ENCODE measurements around the gene PAFAH2.
"Not testable (repeated sequence)": the region's sequence is repeated elsewhere in the genome, so short reads cannot be mapped to it uniquely, and the experiment has no call there.

The PAFAH2 gene

DNA sequence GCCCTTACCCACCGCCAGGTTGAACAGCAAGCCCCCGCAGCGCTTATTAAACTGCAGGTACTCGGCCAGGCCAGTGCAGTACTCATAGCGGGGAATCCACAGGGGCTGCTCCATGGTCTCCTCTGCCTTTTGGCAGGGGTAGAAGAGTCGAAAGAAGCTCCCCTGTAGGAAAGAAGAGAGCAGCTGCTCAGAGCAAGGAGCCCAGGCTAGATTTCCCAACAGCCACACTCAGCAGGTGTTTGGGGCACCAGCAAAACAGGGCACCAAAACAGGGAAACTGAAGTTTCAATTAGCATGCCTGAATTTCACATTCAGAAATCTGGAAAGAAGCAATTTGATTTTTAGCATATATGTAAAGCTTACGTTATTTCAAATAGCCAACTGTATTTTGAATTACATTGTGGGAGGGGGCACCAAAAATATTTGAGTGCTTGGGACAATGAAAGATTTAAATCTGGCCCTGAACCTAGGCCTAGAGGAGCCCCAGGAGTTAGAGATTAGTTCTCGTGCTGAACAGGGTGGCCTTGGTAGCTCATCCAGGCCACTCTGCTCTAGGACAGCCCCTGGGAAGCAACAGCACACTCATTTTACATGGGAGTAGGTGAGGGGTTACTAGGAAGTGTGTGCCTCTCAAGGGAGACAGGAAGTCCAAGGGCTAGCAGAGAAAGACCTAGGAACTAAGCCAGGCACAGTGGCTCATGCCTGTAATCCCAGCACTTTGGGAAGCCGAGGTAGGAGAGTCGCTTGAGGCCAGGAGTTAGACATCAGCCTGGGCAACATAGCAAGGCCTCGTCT lies 8.2 kb downstream of the PAFAH2 start:
- no peaks in the 10 kb centered on the region for H3K9me3 Mint-ChIP-seq
- H3K36me3 Mint-ChIP-seq (ENCODE audit: low read depth): peaks cover 22% of the 10 kb centered on the region
- H3K4me3 Mint-ChIP-seq: peak overlapping the region; percentile 82
- peak overlapping the region; percentile 76 for H3K27ac Mint-ChIP-seq
- peaks cover 54% of the 10 kb centered on the region for H3K4me1 Mint-ChIP-seq (ENCODE audit: low read depth)
- H3K27me3 Mint-ChIP-seq: no peaks in the 10 kb centered on the region

DNA sequence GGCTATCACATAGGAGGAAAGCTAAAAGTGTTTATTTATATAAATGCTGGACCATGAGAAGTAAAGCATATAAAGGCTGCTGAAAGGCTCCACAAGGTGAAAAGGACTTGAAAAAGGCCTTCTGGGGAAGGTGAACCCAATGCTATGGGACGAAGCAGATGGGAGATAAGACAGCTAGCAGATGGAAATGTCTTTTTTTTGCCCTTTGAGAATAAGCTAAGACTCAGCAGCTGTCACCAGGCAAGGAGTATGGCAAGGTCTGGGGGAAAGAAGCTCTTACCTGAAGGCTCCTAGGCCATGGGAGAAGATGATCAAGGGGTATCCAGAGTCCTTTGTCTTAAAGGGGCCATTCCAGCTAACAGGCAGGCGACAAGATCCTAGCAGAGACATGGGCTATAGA lies 9.9 kb downstream of the PAFAH2 start:
- Mint-ChIP-seq H3K27ac (no peak overlapping the region), H3K27me3 (no peaks in the 10 kb centered on the region), H3K4me3 (no peak overlapping the region), H3K4me1 (ENCODE audit: low read depth) (peaks cover 45% of the 10 kb centered on the region), H3K9me3 (no peaks in the 10 kb centered on the region), H3K36me3 (ENCODE audit: low read depth) (peaks cover 35% of the 10 kb centered on the region)

DNA sequence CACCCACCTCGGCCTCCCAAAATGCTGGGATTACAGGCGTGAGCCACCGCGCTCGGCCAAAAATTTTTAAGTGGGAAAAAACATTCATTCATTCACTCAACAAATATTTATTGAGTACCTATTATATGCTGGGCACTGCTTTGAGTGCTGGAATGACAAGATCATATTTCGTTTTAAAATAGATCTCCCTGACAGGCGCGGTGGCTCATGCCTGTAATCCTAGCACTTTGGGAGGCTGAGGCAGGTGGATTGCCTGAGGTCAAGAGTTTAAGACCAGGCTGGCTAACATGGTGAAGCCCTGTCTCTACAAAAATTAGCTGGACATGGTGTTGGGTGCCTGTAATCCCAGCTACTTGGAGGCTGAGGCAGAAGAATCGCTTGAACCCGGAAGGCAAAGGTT lies 11.1 kb downstream of the PAFAH2 start:
- not testable (repeated sequence) for H3K9me3 Mint-ChIP-seq, H3K27ac Mint-ChIP-seq, H3K27me3 Mint-ChIP-seq, H3K4me3 Mint-ChIP-seq
- H3K36me3 Mint-ChIP-seq (ENCODE audit: low read depth): peaks cover 44% of the 10 kb centered on the region
- peaks cover 34% of the 10 kb centered on the region for H3K4me1 Mint-ChIP-seq (ENCODE audit: low read depth)

DNA sequence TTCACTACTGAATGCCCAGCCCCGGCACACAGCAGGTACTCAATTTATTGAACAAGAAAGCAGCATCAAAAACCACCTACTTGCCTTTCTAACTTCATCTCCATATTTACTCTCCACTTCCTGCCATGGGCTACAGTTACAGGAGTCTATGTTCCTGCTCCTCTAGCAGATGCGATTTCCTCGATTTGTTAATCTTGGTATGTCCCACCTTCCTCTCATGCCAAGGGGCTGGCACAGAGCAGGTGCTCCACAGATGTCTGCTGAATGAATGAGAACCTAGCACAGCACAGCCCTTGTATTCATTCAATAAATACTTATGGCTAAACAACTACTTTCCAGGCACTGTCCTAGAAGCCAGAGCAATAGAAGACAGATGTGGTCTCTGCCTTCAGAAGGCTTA lies 12.2 kb downstream of the PAFAH2 start:
- H3K4me3 Mint-ChIP-seq: no peak overlapping the region
- peaks cover 26% of the 10 kb centered on the region for H3K4me1 Mint-ChIP-seq (ENCODE audit: low read depth)
- H3K27me3 Mint-ChIP-seq: no peaks in the 10 kb centered on the region
- no peak overlapping the region for H3K27ac Mint-ChIP-seq
- peaks cover 49% of the 10 kb centered on the region for H3K36me3 Mint-ChIP-seq (ENCODE audit: low read depth)
- H3K9me3 Mint-ChIP-seq: no peaks in the 10 kb centered on the region

DNA sequence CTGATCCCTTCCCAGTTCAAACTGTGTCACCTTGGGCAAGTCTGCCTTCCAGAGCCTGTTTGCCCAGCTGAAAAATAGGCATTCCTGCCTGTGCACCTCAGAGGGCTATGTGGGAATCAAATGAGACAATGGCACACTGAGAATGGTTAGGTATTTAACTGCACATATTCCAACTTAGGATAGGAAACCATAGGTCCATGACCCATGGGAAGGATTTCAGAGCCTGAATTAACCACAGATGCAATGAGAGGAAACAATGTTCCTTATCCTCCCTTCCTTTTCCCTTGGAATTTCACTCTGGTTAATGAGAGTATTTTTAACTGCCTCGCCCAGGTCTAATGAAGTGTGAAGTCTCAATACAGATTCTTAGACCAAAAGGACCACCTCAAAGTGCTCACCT lies 12.7 kb downstream of the PAFAH2 start:
- peaks cover 22% of the 10 kb centered on the region for H3K4me1 Mint-ChIP-seq (ENCODE audit: low read depth)
- H3K27ac Mint-ChIP-seq: no peak overlapping the region
- peaks cover 49% of the 10 kb centered on the region for H3K36me3 Mint-ChIP-seq (ENCODE audit: low read depth)
- H3K4me3 Mint-ChIP-seq: no peak overlapping the region
- no peaks in the 10 kb centered on the region for H3K27me3 Mint-ChIP-seq
- no peaks in the 10 kb centered on the region for H3K9me3 Mint-ChIP-seq

GRCh38 chr1:25979210-25979609 lies 18.7 kb downstream of the PAFAH2 start:
- Mint-ChIP-seq H3K27me3 (no peaks in the 10 kb centered on the region), H3K27ac (no peak overlapping the region), H3K4me1 (ENCODE audit: low read depth) (no peaks in the 10 kb centered on the region), H3K9me3 (no peaks in the 10 kb centered on the region), H3K4me3 (no peak overlapping the region), H3K36me3 (ENCODE audit: low read depth) (peaks cover 48% of the 10 kb centered on the region)

DNA sequence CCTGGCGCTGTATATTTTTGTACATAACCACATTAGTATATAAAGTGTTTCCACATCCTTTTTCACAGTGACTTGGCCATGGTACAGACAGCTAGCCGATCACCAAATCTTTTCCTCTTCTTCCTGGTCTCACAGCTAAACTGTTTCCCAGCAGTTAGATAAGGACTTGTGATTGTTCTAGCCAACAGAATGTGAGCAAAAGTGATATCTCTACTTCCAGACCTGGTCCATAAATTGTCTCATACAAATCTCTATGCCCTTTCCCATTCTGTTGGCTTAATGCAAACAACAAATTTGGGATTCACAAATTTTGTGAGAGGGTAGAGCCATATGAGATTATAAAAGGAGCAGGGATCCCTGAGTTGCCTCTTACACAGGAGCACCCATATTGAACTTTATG lies 19.5 kb downstream of the PAFAH2 start:
- Mint-ChIP-seq H3K27me3 (no peaks in the 10 kb centered on the region), H3K4me3 (no peak overlapping the region), H3K9me3 (no peaks in the 10 kb centered on the region), H3K36me3 (ENCODE audit: low read depth) (peaks cover 51% of the 10 kb centered on the region), H3K27ac (no peak overlapping the region), H3K4me1 (ENCODE audit: low read depth) (peaks cover 5% of the 10 kb centered on the region)

DNA sequence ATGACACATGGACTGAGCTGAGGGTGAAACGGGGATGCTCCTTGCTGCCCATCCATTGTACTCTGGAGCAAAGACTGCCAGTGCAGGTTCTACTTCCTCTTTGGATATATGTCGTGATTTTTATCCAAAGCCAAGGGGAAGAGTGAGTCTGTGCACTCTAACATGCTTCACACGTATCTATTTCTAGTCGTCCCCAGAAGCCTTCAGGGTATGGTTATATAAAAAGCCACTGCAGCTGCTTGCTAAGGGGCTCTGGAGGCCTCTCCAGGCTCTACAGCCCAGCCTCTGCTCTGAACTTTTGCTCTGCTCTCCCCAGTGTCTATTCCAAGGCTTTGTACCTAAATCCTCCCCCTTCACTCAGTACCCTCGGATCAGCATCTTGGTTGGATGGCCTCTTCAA lies 20.1 kb downstream of the PAFAH2 start:
- no peak overlapping the region for H3K4me3 Mint-ChIP-seq

DNA sequence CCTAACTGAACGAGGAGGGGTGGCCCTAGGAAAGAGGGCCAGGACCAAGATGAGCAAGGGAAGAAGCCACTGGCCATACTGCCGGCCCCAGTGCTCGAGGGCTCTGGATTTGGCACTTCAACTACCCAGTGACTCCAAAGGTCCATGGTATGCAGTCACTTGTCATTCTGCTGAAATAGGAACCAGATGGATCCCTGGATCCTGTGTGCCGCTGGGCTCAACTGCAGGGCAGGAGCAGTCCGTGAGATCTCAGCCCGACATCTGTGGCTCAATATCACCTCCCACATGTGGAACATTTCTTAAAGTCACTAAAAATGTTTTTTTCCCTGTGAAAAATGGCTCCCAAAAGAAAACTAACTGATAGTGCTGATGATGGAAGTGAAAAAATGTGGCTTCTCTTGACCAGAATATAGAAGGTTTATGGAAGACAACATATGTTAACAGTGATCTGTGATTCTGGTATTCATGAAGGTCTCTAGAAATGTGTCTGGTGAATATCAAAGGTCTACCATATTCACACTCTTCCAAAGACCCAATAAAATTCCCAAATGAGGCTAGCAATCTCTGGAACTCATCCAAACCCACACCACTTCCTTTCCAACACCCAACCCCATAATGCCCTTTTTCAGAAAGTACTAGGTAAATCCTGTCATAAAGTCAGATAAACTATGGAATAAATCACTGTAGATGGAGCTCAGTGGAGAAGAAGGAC lies 24.1 kb downstream of the PAFAH2 start:
- no peak overlapping the region for H3K27ac Mint-ChIP-seq
- no peaks in the 10 kb centered on the region for H3K9me3 Mint-ChIP-seq
- H3K4me1 Mint-ChIP-seq (ENCODE audit: low read depth): peaks cover 24% of the 10 kb centered on the region
- peaks cover 36% of the 10 kb centered on the region for H3K36me3 Mint-ChIP-seq (ENCODE audit: low read depth)
- no peak overlapping the region for H3K4me3 Mint-ChIP-seq
- no peaks in the 10 kb centered on the region for H3K27me3 Mint-ChIP-seq

More for the DNA sequence above, 20.1 kb downstream of the PAFAH2 start:
- peaks cover 46% of the 10 kb centered on the region for H3K36me3 Mint-ChIP-seq (ENCODE audit: low read depth)
- peaks cover 5% of the 10 kb centered on the region for H3K4me1 Mint-ChIP-seq (ENCODE audit: low read depth)
- H3K27ac Mint-ChIP-seq: no peak overlapping the region
- H3K9me3 Mint-ChIP-seq: no peaks in the 10 kb centered on the region
- no peaks in the 10 kb centered on the region for H3K27me3 Mint-ChIP-seq

- no peaks in the 10 kb centered on the region for H3K27me3 Mint-ChIP-seq
- peaks cover 29% of the 10 kb centered on the region for H3K4me1 Mint-ChIP-seq (ENCODE audit: low read depth)
These were observed 26.1 kb downstream of the PAFAH2 start for GRCh38 chr1:25971811-25972180.

GRCh38 chr1:25971066-25971810 lies 26.6 kb downstream of the PAFAH2 start:
- peak overlapping the region; percentile 84 for H3K27ac Mint-ChIP-seq
- peaks cover 40% of the 10 kb centered on the region for H3K36me3 Mint-ChIP-seq (ENCODE audit: low read depth)
- H3K4me3 Mint-ChIP-seq: peak overlapping the region; percentile 27
- no peaks in the 10 kb centered on the region for H3K27me3 Mint-ChIP-seq
- H3K9me3 Mint-ChIP-seq: no peaks in the 10 kb centered on the region
- H3K4me1 Mint-ChIP-seq (ENCODE audit: low read depth): peaks cover 29% of the 10 kb centered on the region

More at GRCh38 chr1:25971811-25972180, 26.1 kb downstream of the PAFAH2 start:
- Mint-ChIP-seq H3K36me3 (ENCODE audit: low read depth) (peaks cover 41% of the 10 kb centered on the region), H3K4me3 (peak overlapping the region; percentile 27), H3K27ac (peak overlapping the region; percentile 84), H3K9me3 (no peaks in the 10 kb centered on the region)

DNA sequence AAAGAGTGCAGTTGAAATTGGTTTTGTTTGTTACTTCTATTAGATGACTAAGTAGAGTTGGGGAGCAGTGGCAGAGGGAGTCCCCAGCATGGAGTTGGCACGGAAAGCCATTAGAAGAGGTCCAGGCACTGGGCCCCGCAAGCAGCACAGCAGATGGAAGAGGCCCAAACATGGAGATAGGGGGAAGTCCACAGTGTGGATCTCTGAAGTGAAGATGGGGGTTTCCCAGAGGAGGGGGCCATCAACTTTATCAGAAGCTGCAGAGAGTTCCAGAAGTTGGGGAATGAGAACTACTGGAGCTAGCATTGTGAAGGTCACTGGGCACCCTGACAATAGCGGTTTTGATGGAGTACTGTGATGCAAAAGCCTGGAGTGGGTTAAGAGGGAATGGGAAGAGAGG lies 30.6 kb downstream of the PAFAH2 start:
- Mint-ChIP-seq H3K27ac (peak overlapping the region; percentile 64), H3K27me3 (no peaks in the 10 kb centered on the region), H3K9me3 (no peaks in the 10 kb centered on the region), H3K36me3 (ENCODE audit: low read depth) (peaks cover 44% of the 10 kb centered on the region), H3K4me3 (no peak overlapping the region), H3K4me1 (ENCODE audit: low read depth) (peaks cover 28% of the 10 kb centered on the region)

DNA sequence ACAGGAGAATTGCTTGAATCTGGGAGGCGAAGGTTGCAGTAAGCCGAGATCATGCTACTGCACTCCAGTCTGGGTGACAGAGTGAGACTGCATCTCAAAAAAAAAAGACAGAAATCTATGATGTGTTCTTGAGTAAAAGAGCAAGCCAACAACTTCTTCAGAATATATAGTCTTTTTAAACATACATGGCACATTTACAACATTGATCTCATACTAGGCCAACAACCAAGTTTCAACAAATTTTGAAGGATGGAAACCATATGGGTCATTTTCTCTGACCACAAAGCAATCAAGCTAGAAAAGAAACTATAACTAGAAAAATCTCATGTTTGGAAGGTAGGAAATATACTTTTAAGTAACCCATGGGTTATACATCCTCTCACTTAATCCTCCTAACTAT lies 38.3 kb downstream of the PAFAH2 start:
- H3K27ac Mint-ChIP-seq: no peak overlapping the region
- no peak overlapping the region for H3K4me3 Mint-ChIP-seq
- H3K36me3 Mint-ChIP-seq (ENCODE audit: low read depth): peaks cover 54% of the 10 kb centered on the region
- H3K4me1 Mint-ChIP-seq (ENCODE audit: low read depth): no peaks in the 10 kb centered on the region
- no peaks in the 10 kb centered on the region for H3K27me3 Mint-ChIP-seq
- peaks cover 4% of the 10 kb centered on the region for H3K9me3 Mint-ChIP-seq

DNA sequence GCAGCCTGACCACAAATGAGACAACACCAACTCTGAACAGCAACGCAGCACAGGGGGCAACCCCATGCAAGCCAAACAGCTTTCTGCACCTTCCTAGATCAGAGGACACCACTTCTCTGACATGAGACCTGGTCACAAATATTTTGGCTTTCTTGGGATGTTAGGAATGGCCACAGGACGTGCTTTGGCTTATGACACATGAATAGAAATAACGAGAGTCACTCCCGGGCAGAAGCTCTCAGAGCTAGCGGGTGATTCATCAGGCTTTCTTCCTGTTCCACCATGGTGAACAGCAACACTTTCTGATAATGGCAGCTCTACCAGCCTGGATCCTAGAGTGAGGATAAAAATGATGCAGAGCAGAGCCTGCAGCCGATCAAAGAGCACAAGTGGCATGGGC lies 39.4 kb downstream of the PAFAH2 start:
- Mint-ChIP-seq H3K4me3 (no peak overlapping the region), H3K27me3 (no peaks in the 10 kb centered on the region), H3K4me1 (ENCODE audit: low read depth) (peaks cover 9% of the 10 kb centered on the region), H3K27ac (no peak overlapping the region), H3K36me3 (ENCODE audit: low read depth) (peaks cover 44% of the 10 kb centered on the region), H3K9me3 (peaks cover 4% of the 10 kb centered on the region)

DNA sequence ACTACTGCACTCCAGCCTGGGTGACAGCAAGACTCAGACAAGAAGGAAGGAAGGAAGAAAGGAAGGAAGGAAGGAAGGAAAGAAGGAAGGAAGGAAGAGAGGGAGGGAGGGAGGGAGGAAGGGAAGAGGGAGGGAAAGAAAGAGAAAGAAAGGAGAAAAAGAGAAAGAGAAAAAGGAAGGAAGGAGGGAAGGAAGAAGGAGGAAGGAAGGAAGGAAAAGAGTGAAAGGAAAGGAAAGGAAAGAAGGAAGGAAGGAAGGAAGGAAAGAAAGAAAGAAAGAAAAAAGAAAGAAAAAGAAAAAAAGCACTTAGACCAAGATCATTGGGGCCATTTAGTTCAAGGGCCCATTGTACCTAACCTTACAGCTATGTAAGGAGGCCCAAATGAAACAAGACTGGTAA lies 42.3 kb downstream of the PAFAH2 start:
- Mint-ChIP-seq H3K9me3 (peaks cover 4% of the 10 kb centered on the region), H3K27ac (no peak overlapping the region), H3K36me3 (ENCODE audit: low read depth) (peaks cover 30% of the 10 kb centered on the region)

More for the DNA sequence above, 42.3 kb downstream of the PAFAH2 start:
- peaks cover 9% of the 10 kb centered on the region for H3K4me1 Mint-ChIP-seq (ENCODE audit: low read depth)
- no peak overlapping the region for H3K4me3 Mint-ChIP-seq
- H3K27me3 Mint-ChIP-seq: no peaks in the 10 kb centered on the region

Measured in stimulated activated naive CD8-positive, alpha-beta T cell treated with anti-CD3 and anti-CD28 coated beads, Interleukin-15, Interleukin-2, amounts not matched to agents 100 ng/mL and 50 ng/mL, for 24 hours (primary cell).